ENCODE measurements around the gene CYP19A1. TPM values are rescaled to one million over a fixed set of nuclear protein-coding genes. Genes with fewer than 3 reads are reported as not detected.
A peak's percentile ranks its signal among the peaks of the same experiment; 100 is the strongest.
"Not testable (repeated sequence)": the region's sequence is repeated elsewhere in the genome, so short reads cannot be mapped to it uniquely, and the experiment has no call there.

The CYP19A1 gene
- polyA plus RNA-seq, 1 donor, result 8.3 TPM

DNA sequence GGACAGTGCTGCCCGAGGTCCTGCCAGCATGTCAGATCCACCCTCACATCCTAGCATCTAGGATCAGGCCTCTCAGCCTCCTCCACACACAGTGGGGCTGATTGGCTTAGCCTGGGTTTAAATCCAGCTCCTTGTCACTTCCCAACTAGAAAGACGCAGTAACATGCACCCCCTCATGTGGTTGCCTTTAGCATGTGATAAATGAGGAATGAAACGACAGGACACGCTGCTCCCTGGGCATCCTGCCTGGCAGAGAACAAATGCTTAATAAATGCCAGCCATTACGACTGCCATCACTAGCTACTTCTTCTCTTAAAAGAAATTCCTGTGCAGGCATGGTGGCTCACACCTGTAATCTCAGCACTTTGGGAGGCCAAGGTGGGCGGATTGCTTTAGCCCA lies 149.6 kb downstream of the CYP19A1 start:
- DNase-seq; H3K27me3 ChIP-seq (ENCODE audit: control insufficient read depth, insufficient read depth, low read length); H3K36me3 ChIP-seq (ENCODE audit: control insufficient read depth, insufficient read depth, low read length); H3K27ac ChIP-seq (ENCODE audit: low read length); H3K9me3 ChIP-seq (ENCODE audit: control insufficient read depth, low read depth, low read length); H3K4me3 ChIP-seq (ENCODE audit: low read length): not testable (repeated sequence)
- H3K4me1 ChIP-seq (ENCODE audit: control insufficient read depth, insufficient read depth, low read length), result peaks cover 23% of the 10 kb centered on the region
- WGBS (ENCODE audit: insufficient coverage, low lambda C conversion rate), result no CpG with 5 or more reads among the region's 6 CpGs

DNA sequence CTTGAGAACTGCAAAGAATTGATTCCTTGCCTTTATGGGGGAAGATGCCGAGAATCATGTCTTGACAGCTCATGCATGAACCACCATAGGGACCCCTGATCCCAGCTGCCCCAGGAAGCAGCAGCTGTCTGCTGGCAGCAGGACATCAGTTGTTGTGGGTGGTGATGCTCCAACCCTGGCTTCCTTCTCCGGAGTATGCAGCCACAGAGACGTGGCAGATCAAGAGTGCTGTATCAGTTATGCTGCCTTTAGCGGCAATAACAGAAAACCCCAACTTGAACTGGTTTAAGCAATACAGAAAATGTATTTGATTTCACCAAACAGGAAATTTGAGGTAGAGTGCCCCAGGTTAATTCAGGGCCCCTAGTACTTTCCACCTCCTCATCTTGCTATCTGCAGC lies 151.5 kb downstream of the CYP19A1 start:
- H3K36me3 ChIP-seq (ENCODE audit: control insufficient read depth, insufficient read depth, low read length), result no peaks in the 10 kb centered on the region
- H3K27ac ChIP-seq (ENCODE audit: low read length), result no peak overlapping the region
- no peak overlapping the region for H3K4me3 ChIP-seq (ENCODE audit: low read length)
- WGBS (ENCODE audit: insufficient coverage, low lambda C conversion rate), result 100% methylated on average over 1 of the region's 4 CpGs
- DNase-seq, result no peak
- peaks cover 27% of the 10 kb centered on the region for H3K4me1 ChIP-seq (ENCODE audit: control insufficient read depth, insufficient read depth, low read length)
- H3K9me3 ChIP-seq (ENCODE audit: control insufficient read depth, low read depth, low read length), result no peaks in the 10 kb centered on the region
- no peaks in the 10 kb centered on the region for H3K27me3 ChIP-seq (ENCODE audit: control insufficient read depth, insufficient read depth, low read length)

- Histone ChIP-seq H3K9me3 (ENCODE audit: control insufficient read depth, low read depth, low read length) (no peaks in the 10 kb centered on the region), H3K27ac (ENCODE audit: low read length) (no peak overlapping the region), H3K27me3 (ENCODE audit: control insufficient read depth, insufficient read depth, low read length) (no peaks in the 10 kb centered on the region), H3K4me3 (ENCODE audit: low read length) (no peak overlapping the region), H3K4me1 (ENCODE audit: control insufficient read depth, insufficient read depth, low read length) (peaks cover 27% of the 10 kb centered on the region), H3K36me3 (ENCODE audit: control insufficient read depth, insufficient read depth, low read length) (no peaks in the 10 kb centered on the region)
- no CpG with 5 or more reads among the region's 5 CpGs for WGBS (ENCODE audit: insufficient coverage, low lambda C conversion rate)
- DNase-seq, result no peak
Observed at GRCh38 chr15:51186181-51186705, 152.2 kb downstream of the CYP19A1 start.

DNA sequence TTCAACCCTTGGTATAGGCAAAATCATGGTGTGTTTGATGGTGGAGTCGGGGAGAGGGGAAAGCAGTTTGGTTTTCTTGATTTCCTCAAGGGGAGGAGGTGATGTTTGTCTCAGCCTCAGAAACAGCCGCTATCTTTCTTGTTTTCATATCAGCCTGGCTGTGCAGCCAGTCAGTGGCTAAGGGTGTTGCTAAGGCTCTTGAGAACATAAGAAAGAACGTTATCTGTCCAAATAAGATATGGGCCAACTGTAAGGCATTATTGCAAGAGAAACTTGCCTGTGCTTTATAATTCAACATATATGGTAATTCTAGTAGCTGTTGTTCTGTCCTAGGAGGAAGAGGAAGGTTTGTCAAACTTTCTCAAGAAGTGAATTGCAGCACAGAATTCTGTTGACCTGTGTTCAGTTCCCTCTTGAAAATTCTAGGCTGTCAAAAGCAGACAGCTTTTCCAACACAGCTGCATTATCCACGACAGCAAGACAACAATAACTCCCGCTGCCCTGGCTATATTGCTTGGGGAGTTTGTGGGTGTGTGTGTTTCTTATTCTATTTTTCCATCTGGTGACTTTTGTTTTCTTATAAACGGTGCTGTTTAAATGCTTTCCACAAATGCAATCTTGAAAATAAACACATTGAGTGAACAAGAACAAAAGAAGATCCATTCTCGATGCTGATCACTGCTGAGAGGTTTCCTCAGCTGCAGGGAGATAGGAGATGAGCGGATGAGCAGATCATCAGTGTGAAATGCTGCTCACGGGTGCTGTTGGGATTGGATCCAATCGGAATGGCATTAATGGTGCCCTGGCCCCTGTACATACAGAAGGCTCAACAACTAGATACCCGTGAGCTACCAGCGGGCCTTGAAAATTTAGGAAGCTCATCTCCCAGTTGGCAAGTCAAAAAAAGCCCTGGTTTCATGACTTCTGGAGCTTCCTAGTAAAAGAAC lies 152.9 kb downstream of the CYP19A1 start:
- no peak overlapping the region for H3K4me3 ChIP-seq (ENCODE audit: low read length)
- H3K27me3 ChIP-seq (ENCODE audit: control insufficient read depth, insufficient read depth, low read length), result no peaks in the 10 kb centered on the region
- no peaks in the 10 kb centered on the region for H3K36me3 ChIP-seq (ENCODE audit: control insufficient read depth, insufficient read depth, low read length)
- no peaks in the 10 kb centered on the region for H3K9me3 ChIP-seq (ENCODE audit: control insufficient read depth, low read depth, low read length)
- 40% methylated on average over 1 of the region's 12 CpGs for WGBS (ENCODE audit: insufficient coverage, low lambda C conversion rate)
- DNase-seq, result peak in 1 of 2 donors; percentile 36
- no peak overlapping the region for H3K27ac ChIP-seq (ENCODE audit: low read length)
- peaks cover 27% of the 10 kb centered on the region for H3K4me1 ChIP-seq (ENCODE audit: control insufficient read depth, insufficient read depth, low read length)

- H3K27ac ChIP-seq (ENCODE audit: low read length), result no peak overlapping the region
Observed at GRCh38 chr15:51184627-51185026, 153.8 kb downstream of the CYP19A1 start.

DNA sequence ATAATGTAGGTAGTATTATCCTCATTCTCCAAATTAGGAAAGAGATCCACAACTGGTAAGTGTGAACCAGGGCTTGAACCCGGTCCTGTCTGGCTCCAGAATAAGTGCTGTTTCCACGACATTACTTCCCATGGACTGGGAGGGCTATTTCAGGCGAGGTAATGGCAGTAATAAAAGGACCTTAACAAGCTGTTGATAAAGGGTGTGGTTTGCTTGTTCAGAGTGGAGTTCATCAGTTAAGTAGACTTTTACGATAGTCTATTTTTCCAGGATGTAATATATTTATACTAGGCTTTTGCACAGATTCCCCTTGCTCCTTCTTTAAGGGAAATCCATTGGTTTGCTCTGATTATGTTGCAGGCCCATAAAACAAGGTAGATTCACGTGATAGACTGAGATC lies 155.3 kb downstream of the CYP19A1 start:
- Histone ChIP-seq H3K9me3 (ENCODE audit: control insufficient read depth, low read depth, low read length) (no peaks in the 10 kb centered on the region), H3K4me3 (ENCODE audit: low read length) (no peak overlapping the region), H3K27ac (ENCODE audit: low read length) (no peak overlapping the region), H3K4me1 (ENCODE audit: control insufficient read depth, insufficient read depth, low read length) (peaks cover 27% of the 10 kb centered on the region), H3K27me3 (ENCODE audit: control insufficient read depth, insufficient read depth, low read length) (no peaks in the 10 kb centered on the region), H3K36me3 (ENCODE audit: control insufficient read depth, insufficient read depth, low read length) (no peaks in the 10 kb centered on the region)
- WGBS (ENCODE audit: insufficient coverage, low lambda C conversion rate), result no CpG with 5 or more reads among the region's 5 CpGs
- DNase-seq, result peak; percentile 44 to 78

More at GRCh38 chr15:51184627-51185026, 153.8 kb downstream of the CYP19A1 start:
- no peaks in the 10 kb centered on the region for H3K9me3 ChIP-seq (ENCODE audit: control insufficient read depth, low read depth, low read length)
- H3K4me3 ChIP-seq (ENCODE audit: low read length), result no peak overlapping the region
- 20% methylated on average over 1 of the region's 6 CpGs for WGBS (ENCODE audit: insufficient coverage, low lambda C conversion rate)
- no peaks in the 10 kb centered on the region for H3K27me3 ChIP-seq (ENCODE audit: control insufficient read depth, insufficient read depth, low read length)
- DNase-seq, result no peak
- peaks cover 27% of the 10 kb centered on the region for H3K4me1 ChIP-seq (ENCODE audit: control insufficient read depth, insufficient read depth, low read length)
- H3K36me3 ChIP-seq (ENCODE audit: control insufficient read depth, insufficient read depth, low read length), result no peaks in the 10 kb centered on the region

GRCh38 chr15:51181905-51182304 lies 156.5 kb downstream of the CYP19A1 start:
- no CpG with 5 or more reads among the region's 1 CpG for WGBS (ENCODE audit: insufficient coverage, low lambda C conversion rate)
- H3K27ac ChIP-seq (ENCODE audit: low read length), result no peak overlapping the region
- no peaks in the 10 kb centered on the region for H3K36me3 ChIP-seq (ENCODE audit: control insufficient read depth, insufficient read depth, low read length)
- H3K27me3 ChIP-seq (ENCODE audit: control insufficient read depth, insufficient read depth, low read length), result no peaks in the 10 kb centered on the region
- peaks cover 27% of the 10 kb centered on the region for H3K4me1 ChIP-seq (ENCODE audit: control insufficient read depth, insufficient read depth, low read length)
- DNase-seq, result no peak
- no peaks in the 10 kb centered on the region for H3K9me3 ChIP-seq (ENCODE audit: control insufficient read depth, low read depth, low read length)
- H3K4me3 ChIP-seq (ENCODE audit: low read length), result no peak overlapping the region

DNA sequence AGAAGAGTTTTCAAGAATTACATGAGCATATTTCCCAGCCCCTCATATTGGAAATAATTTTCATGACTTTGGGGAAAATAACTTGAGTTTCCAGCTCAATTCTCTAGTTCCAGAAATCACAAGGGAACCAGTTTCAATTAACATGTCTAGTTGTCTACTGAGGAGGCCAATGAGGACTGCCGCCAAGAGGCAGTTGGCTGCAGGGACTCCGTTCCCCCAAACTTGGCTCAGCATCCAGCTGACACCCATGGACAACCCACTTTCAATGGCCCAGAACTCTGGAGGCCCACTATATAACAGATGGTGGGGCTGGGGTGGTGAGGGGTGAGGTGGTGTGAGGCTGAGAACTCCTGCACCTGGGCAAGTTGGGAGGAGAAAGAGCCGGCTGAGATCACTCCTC lies 157.2 kb downstream of the CYP19A1 start:
- Histone ChIP-seq H3K4me1 (ENCODE audit: control insufficient read depth, insufficient read depth, low read length) (peaks cover 25% of the 10 kb centered on the region), H3K9me3 (ENCODE audit: control insufficient read depth, low read depth, low read length) (no peaks in the 10 kb centered on the region), H3K27me3 (ENCODE audit: control insufficient read depth, insufficient read depth, low read length) (no peaks in the 10 kb centered on the region), H3K36me3 (ENCODE audit: control insufficient read depth, insufficient read depth, low read length) (no peaks in the 10 kb centered on the region), H3K4me3 (ENCODE audit: low read length) (no peak overlapping the region), H3K27ac (ENCODE audit: low read length) (no peak overlapping the region)
- WGBS (ENCODE audit: insufficient coverage, low lambda C conversion rate), result no CpG with 5 or more reads among the region's 3 CpGs
- no peak for DNase-seq

DNA sequence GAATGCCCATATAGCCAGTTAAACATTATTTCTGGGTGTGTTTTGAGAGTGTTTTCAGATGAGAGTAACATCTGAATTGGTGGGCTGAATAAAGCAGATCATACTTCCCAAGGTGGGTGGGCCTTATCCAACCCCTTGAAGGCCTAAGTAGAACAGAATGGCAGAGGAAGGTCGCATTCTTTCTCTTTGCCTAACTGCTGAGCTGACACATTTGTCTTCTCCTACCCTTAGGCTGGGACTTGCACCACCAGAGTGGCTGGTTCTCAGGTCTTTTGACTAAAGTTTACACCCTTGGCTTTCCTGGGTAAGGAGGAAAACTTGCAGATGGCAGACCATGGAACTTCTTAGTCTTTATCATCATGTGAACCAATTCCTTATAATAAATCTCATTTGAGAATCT lies 157.9 kb downstream of the CYP19A1 start:
- no peak for DNase-seq
- no peak overlapping the region for H3K4me3 ChIP-seq (ENCODE audit: low read length)
- peaks cover 20% of the 10 kb centered on the region for H3K4me1 ChIP-seq (ENCODE audit: control insufficient read depth, insufficient read depth, low read length)
- no peaks in the 10 kb centered on the region for H3K9me3 ChIP-seq (ENCODE audit: control insufficient read depth, low read depth, low read length)
- WGBS (ENCODE audit: insufficient coverage, low lambda C conversion rate), result no CpG with 5 or more reads among the region's 1 CpG
- H3K27me3 ChIP-seq (ENCODE audit: control insufficient read depth, insufficient read depth, low read length), result no peaks in the 10 kb centered on the region
- H3K36me3 ChIP-seq (ENCODE audit: control insufficient read depth, insufficient read depth, low read length), result no peaks in the 10 kb centered on the region
- H3K27ac ChIP-seq (ENCODE audit: low read length), result no peak overlapping the region

DNA sequence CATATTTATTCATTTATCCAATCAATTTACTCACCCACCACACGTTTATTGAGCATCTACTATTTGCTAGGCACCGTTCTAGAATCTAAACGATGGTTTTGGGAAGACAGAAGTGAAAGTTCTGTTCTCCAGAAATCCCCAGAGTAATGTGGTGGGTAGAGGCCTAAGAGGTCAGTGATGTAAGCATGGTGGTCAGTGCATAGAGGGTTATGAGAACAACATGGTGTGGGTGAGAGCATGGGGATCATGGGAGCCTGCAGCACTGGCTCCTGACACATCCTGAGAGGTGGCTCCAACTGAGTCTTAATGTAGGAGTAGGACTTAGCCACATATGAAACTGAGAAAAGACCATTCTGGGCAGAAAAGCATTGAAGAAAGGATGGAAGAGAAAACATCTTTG lies 158.4 kb downstream of the CYP19A1 start:
- DNase-seq, result no peak
- Histone ChIP-seq H3K9me3 (ENCODE audit: control insufficient read depth, low read depth, low read length) (no peaks in the 10 kb centered on the region), H3K4me3 (ENCODE audit: low read length) (no peak overlapping the region), H3K36me3 (ENCODE audit: control insufficient read depth, insufficient read depth, low read length) (no peaks in the 10 kb centered on the region), H3K4me1 (ENCODE audit: control insufficient read depth, insufficient read depth, low read length) (peaks cover 15% of the 10 kb centered on the region), H3K27ac (ENCODE audit: low read length) (no peak overlapping the region), H3K27me3 (ENCODE audit: control insufficient read depth, insufficient read depth, low read length) (no peaks in the 10 kb centered on the region)
- WGBS (ENCODE audit: insufficient coverage, low lambda C conversion rate), result no CpG with 5 or more reads among the region's 3 CpGs
